Stimulated activated CD4-positive, alpha-beta T cell treated with anti-CD3 and anti-CD28 coated beads, Interleukin-2, amount 100 ng/mL, for 48 hours (primary cell): ENCODE measurements around the gene AARS2.

ENCODE experiments used
- DNase-seq, 2 donors: peaks; one replicate each; pipeline ENCODE4 v3.0.0-alpha.2; 2020

The AARS2 gene

GRCh38 chr6:44272999-44273566 lies 40.1 kb downstream of the AARS2 start:
- DNase-seq = no peak

- DNase-seq = no peak
These were observed 40.6 kb downstream of the AARS2 start for GRCh38 chr6:44272529-44272928.

- DNase-seq = no peak
These were observed 41.2 kb downstream of the AARS2 start for GRCh38 chr6:44271914-44272313.

GRCh38 chr6:44271406-44271723 lies 41.8 kb downstream of the AARS2 start:
- DNase-seq = no peak

GRCh38 chr6:44270526-44271405 lies 42.4 kb downstream of the AARS2 start:
- no peak for DNase-seq

- no peak for DNase-seq
These were observed 43.1 kb downstream of the AARS2 start, which contains the start of gene TMEM151B for GRCh38 chr6:44269921-44270525. Gene TMEM151B (plus strand): TSS chr6:44270450. CDS start chr6:44270743, 293 bp downstream.

GRCh38 chr6:44269178-44269920 lies 43.8 kb downstream of the AARS2 start:
- DNase-seq = no peak

GRCh38 chr6:44268095-44268628 lies 45.0 kb downstream of the AARS2 start:
- DNase-seq = peak; percentile 61 to 67

- DNase-seq = no peak
These were observed 45.9 kb downstream of the AARS2 start for GRCh38 chr6:44267252-44267651.

GRCh38 chr6:44266347-44266746 lies 46.8 kb downstream of the AARS2 start:
- DNase-seq = no peak

- DNase-seq = no peak
These were observed 47.4 kb downstream of the AARS2 start for GRCh38 chr6:44265722-44266233.

- DNase-seq = peak; percentile 95 to 98
These were observed 48.0 kb downstream of the AARS2 start, which contains the start of gene NFKBIE for GRCh38 chr6:44265007-44265721. Gene NFKBIE (minus strand): TSS chr6:44265551. CDS start chr6:44265346, 205 bp downstream.

GRCh38 chr6:44264154-44265006 lies 48.8 kb downstream of the AARS2 start:
- no peak for DNase-seq

- no peak for DNase-seq
These were observed 49.6 kb downstream of the AARS2 start for GRCh38 chr6:44263354-44264100.

GRCh38 chr6:44262467-44263353 lies 50.4 kb downstream of the AARS2 start:
- DNase-seq = no peak

- no peak for DNase-seq
These were observed 51.6 kb downstream of the AARS2 start for GRCh38 chr6:44261581-44261980.

- DNase-seq = no peak
These were observed 52.5 kb downstream of the AARS2 start for GRCh38 chr6:44260451-44261297.

- DNase-seq = no peak
These were observed 53.1 kb downstream of the AARS2 start for GRCh38 chr6:44260011-44260410.
